ENCODE measurements around the gene KLF15.

Gene KLF15

DNA sequence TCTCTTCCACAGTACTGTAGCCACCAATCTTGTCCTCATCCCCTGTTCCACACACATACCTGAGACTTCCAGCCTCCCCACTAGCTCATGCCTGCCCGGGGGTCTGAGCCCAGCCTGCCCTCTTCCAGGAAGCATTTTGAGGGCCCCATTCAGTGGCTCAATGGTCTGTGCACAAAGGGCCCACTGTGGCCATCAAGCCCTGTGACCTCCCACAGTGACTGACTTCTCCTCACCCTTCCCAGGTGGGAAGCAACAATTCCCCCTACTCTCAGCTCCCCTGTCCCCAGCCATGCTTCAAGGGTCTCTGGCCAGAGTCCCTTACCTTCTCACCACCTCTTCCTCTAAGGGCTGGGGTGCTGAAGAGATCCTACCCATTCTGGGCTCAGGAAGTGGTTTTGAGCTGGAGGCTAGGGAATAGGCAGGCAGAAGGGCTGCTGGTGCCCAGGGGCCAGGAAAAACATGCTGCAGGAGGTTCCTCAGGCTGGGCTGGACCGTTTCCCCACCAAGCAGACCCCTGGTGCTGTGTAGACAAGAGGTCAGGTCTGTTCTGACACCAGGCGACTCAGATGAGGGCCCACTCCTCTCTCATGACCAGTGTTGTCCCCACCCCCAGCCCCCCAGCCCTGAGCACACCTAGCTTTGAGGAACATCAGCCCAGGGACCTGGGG, 3.0 kb upstream of the KLF15 start:
- no peak for ATAC-seq

DNA sequence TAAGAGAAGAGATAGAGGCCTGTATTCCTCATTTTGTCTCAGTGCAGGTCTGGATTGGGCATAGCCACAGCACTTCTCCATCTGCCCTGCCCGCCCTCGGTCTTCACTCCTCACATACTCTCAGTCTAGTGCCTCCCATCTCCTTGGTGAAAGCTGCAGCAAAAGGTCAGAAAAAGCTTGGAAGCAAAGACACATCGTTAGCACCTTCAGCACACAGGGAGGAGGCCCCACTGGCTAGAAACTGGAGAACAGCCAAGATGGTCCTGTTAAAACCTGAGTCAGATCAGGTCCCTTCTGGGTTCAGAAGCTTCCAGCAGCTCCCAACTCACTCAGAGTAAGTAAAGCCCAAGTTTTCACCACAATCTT, 1.6 kb upstream of the KLF15 start:
- ATAC-seq: no peak

DNA sequence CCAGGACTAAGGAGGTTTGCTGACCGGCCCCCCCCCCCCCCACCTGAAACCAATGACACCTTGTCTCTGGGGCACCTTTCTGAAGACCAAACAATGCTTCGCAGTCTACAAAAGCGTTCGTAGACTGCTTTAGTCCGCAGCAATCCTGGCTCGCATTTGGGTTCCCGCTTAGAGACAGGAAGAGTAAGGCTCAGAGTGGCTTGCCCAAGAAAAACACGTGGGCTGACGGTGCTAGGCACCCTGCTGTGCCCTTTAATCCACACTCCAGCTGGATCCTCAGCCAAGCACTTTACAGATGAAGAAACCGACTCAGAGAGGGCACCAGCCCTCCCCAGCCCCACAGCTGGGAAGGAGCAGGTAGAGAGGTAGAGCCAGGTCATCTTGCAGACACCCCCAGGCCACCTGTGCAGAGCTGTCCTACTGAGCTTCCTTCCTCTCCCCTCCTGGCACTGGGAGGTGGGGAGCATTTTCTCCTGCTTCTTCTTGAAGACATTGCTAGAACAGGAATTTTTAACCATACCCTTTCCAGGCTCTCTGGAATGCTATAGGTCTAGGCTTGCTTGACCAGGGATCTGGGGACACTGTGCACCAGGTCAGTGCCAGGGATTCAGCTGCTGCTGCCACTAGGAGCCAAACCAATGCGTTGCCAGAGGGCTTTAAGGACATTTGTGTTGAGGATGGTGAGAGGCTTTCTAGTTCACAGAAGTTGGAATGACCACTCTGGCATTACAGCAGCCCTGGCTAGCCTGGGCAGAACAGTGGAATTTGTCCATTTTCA, 1.0 kb upstream of the KLF15 start:
- ATAC-seq: no peak

- ATAC-seq: no peak
Measured at GRCh38 chr3:126356373-126357264, 589 bp downstream of the KLF15 start.

GRCh38 chr3:126355777-126356372, 1.3 kb downstream of the KLF15 start:
- no peak for ATAC-seq

DNA sequence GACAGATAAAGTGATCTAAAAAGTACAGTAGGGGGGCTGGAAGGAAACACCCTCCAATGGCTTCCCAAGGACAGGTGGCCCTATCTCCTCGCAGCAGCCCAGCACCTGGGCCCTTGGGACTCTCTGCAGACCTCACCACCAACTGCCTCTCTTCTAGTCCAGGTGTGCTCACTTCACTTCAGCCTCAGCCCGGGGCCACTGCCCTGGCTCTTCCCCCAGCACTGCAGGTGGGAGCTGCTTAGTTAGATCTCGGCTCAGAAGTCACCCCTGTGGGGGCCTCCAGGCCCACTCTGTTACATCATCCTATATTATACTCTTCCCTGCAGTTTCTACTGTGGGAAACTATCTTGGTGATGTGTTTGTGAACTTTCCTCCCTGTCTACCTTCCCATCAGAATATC, 2.0 kb downstream of the KLF15 start:
- no peak for ATAC-seq

GRCh38 chr3:126354776-126355175, 2.4 kb downstream of the KLF15 start:
- no peak for ATAC-seq

DNA sequence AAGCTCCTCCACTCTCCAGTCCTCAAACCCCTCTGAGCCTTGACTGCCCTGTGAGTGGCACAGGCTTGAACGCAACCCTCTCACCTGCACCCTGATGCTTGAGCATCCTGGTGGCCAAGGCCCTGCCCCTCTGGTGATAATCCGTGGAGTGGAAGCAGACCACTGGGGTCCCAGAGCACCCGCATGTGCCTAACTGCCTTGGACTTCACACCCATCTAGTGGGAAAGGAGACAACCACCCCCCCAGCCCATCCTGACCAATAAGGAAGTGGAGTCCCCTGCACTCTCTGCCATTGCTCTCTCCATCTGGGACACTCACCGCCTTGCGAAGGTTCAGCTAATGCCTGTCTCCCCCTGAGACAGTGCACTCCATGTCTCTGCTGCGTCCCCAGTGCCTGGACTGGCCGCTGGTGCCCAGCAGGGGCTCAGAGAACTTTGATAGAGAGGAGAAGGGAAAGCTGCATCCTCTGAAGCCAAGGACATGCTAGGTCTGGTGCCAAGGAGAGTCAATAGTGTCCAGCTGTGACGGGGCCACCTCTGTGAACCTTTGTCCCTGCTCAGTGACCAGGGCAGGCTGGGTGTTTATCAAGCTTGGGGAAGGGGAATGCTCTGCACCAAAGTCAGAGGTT, 3.4 kb downstream of the KLF15 start:
- no peak for ATAC-seq

GRCh38 chr3:126352476-126353454, 4.4 kb downstream of the KLF15 start:
- no peak for ATAC-seq

DNA sequence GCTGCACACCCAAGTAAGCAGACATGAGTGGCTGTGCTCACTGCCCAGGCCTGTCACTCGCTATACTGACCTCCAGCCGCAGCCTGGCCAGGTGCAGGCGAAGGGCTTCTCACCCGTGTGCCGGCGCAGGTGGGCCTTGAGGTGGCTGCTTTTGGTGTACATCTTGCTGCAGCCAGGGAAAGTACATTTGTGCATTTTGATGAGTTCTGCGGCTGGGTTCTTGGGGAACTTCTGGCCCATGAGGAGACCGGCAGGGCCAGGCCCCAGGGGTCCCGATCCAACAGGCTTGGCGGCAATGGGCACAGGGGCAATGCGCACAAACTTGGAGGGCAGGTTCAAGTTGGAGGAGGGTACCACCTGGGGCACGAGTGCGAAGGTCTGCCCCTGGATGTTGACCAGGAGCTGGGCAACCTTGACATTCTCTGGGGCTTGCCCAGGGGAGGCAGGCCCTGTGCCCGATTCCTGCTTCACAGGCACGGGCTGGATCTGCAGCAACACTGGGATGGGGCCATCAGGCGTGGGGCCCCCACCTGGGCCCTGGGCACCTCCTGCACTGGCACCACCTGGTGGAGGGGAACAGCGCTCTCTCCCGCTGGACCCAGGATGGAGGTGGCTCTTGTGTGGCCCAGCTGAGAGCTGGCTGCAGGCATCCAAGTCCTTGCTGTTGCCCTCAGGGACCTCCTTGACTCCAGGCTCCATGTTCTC, 5.3 kb downstream of the KLF15 start:
- no peak for ATAC-seq

DNA sequence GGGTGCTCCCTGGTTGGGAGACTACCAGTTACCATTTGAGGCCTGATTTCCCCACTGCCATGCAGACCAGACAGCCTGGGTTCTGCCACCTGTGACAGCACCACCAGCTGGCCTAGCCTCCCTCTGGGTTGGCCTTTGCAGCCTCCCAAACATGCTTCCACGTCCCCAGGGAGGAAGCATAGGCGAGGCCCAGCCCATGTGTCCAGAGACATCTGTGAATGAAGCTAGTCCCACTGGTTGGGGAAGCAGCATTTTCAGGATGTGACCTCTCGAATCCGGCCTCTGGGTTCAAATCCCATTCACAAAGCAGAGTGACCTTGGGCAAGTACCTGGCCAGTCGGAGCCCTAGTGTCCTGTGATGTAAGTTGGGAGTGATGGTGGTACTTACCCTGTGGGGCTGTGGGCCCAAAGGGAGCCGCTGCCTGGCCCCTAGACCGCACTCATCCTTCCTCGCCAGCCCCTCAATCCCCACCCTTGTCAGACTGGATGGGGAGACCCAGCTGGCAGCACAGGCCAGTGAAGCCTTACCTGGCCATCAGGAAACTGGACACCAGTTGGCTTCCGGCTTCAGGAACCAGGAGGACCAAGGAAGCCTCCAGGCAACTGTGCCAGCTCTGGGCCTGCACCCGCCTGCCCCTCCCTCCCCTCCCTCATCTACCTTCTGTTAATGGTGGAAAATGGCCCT, 6.0 kb downstream of the KLF15 start:
- ATAC-seq: no peak

DNA sequence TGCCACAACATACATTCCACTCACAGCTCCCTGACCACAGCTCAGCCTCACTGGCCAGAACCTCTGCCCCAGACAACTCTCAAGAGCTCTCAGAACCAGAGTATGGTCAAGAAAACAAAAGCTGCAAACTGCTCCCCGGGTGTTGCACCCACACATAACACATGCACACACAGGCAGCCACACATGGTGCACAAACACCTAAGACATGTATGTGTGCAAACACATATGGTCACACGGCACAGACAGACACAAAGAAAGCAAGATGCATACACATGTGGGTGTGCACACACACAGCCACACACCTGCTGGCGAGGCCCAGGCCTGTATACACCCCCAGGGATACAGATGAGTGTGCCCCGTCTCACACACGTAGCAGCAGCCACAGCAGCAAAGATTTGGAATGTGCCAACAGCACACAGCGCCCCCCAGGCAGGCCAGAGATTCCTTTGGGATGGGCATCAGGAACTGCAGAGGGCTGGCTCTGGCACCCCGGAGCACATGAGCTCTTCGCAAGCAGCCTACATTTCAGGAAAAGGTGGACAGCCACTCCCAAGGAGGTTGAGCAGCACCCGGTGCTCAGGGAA, 6.6 kb downstream of the KLF15 start:
- no peak for ATAC-seq

DNA sequence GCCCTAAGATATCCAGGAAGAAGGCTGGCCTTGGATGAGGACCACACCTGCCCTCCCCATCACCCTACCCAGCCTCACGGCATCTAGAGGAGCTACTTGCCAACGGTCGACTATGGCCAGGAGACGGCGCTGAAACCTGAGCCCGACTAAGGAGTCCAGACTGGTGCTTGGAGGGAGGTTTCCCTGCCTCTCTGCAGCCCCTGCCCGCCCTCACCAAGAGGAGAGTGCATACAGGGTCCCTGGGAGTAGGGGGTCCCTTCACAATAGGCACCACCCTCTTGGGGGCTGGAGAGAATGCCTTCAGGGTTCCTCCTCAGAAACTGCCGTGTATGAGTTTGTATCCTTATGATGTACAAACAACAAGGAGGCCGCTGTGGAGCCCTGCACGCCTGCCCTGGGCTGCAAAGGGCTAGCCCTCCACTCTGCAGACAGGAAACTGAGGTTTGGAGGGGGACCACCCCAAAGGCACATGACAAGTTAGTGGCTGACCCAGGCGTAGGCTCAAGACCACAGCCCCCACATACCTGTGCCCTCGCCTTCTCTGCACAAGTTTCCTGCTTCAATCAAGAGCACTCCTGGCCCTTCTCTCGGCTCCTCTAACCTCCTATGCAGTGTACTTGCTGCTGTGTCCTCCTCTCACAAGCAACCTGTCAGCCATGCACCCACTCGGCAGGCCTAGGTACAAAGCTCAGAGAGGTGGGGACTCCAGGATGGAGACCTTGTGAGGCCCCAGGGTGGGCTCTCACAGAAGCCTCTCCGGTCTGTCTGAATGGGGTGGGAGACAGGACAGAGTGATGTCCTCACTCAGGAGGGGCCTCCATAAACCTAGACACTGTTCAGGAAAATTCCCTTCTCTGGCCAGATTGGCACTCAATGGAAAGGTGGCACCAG, 7.4 kb downstream of the KLF15 start:
- ATAC-seq: no peak

GRCh38 chr3:126349071-126349470, 8.1 kb downstream of the KLF15 start:
- ATAC-seq: no peak

GRCh38 chr3:126348308-126348920, 8.8 kb downstream of the KLF15 start:
- no peak for ATAC-seq

DNA sequence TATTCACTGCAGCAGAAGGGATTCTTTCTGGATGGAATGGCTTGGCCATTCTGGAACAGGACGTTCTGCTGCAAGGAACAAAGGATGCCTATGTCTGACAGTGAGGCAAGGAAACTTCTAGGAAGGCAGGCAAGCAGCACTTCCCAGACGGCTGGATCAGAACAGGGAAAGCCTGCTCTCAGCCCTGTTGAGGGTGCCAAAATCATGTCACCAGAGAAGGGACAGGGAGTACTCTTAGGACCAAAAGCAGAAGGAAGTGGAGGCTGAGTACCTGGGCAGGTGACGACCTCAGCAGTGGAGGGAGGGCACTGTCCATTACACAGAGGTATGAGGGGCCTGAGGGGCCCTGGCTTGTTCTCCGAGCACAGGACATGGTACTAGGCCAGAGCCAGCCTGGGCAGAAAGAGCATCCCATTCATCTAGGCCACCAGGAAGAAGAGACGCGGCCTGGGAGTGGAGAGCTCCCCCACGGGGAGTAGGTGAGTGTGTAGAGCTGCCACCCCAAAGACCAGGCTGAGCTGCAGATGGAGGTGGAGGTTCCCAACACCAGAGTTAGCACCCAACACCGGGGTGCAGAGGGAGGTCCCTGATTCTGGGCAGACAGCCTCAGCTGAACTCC, 9.6 kb downstream of the KLF15 start:
- ATAC-seq: no peak

GRCh38 chr3:126346466-126346865, 10.7 kb downstream of the KLF15 start:
- no peak for ATAC-seq
